Pancreas (tissue), 10 donors: ENCODE data around the gene ZFP30. TPM values are rescaled to one million over a fixed set of nuclear protein-coding genes. Genes with fewer than 3 reads are reported as not detected.
A peak's percentile ranks its signal among the peaks of the same experiment; 100 is the strongest.

ENCODE experiments used
- ATAC-seq, 4 donors: fragments of 200-7000 bp; cut with Tn5 transposase; one replicate each; pipeline versions ENCODE4 v1.8.0 to v1.9.1; 2020; ENCODE audit warnings: mild to moderate bottlenecking in 4 of 4, moderate library complexity in 4 of 4
- DNase-seq, 6 donors: peaks; one replicate each; pipeline ENCODE4 v3.0.0-alpha.2; 2020
- FAIRE-seq: peaks from 2 replicates; lab custom pipeline; 2012; peaks lifted over from hg19 to GRCh38; lab: Jason Lieb, UNC
- H3K27ac ChIP-seq, 4 donors: fragments of 200-600 bp; sonication (generic); 1 replicate in 3 of 4; 2 replicates in 1 of 4; pipeline versions ENCODE4 v1.5.0 to v1.8.0; 2020
- H3K27me3 ChIP-seq, 4 donors: fragments of 200-600 bp; one replicate each; pipeline ENCODE4 v1.8.0; 2021
- H3K36me3 ChIP-seq, 3 donors: fragments of 200-600 bp; sonication (generic) in 1 of 3; one replicate each; pipeline versions ENCODE4 v1.5.0 to v1.8.0; 2020 to 2021
- H3K4me1 ChIP-seq, 3 donors: fragments of 200-600 bp; one replicate each; pipeline ENCODE4 v1.8.0; 2021
- H3K4me3 ChIP-seq, 4 donors: fragments of 200-600 bp; sonication (generic) in 2 of 4; one replicate each; pipeline versions ENCODE4 v1.5.0 to v1.8.0; 2020 to 2021
- H3K9me3 ChIP-seq, 4 donors: fragments of 200-600 bp; one replicate each; pipeline ENCODE4 v1.8.0; 2021
- WGBS, 2 donors: extraction: QIAGEN DNeasy Blood & Tissue Kit; methylation state at CpG; one replicate each; pipeline ENCODE4 v1.1.7; 2013; 5-methylcytosine and 5-hydroxymethylcytosine counted together
- intact Hi-C, 3 donors: fragments of 100-400 bp; cut with DNase I; formaldehyde crosslinking; loops; one replicate each; pipeline versions ENCODE4 v1.11.1 to v1.14.2; 2022
- polyA plus RNA-seq, 2 donors: library from polyadenylated mRNA; stranded (reverse); fragments of 200-250 nt; gene quantifications; one replicate each; pipeline ENCODE4 v1.2.3, GENCODE V29; 2013
- total RNA-seq, 6 donors: library from RNA; stranded (reverse); fragmentation: NEBNext Ultra II Directional in 4 of 6; extraction: Animal tissue kit (Norgen Biotek cat#: 25700) in 4 of 6; gene quantifications; one replicate each; pipeline versions ENCODE4 v1.2.1 to v1.2.4, GENCODE V29; 2021 to 2023
- TF ChIP-seq, protein P1 (sequence below), 4 donors: fragments of 200-600 bp; sonication (generic) in 3 of 4; IDR thresholded peaks; one replicate each; pipeline versions ENCODE4 v1.5.0 to v1.8.0; 2021; ENCODE audit warnings: antibody characterized with exemption in 4 of 4
- donor health status: healthy with polysubstance abuse.
- donor health status: DM: no; HTN: no; CAD: no; lungs with moderate emphysema.
- donor health status: DM: no; HTN: no; CAD: no.
- donor health status: control.
- donor health status: control.
- donor health status: Bipolar disorder and iron deficiency.
- donor health status: DM: yes; HTN: yes; CAD: no.
- donor health status: DM: no; HTN: no; CAD: no.
- donor health status: DM: no; HTN: no; CAD: no.
- donor health status: DM: yes; HTN: yes; CAD: no.

The ZFP30 gene
- total and polyA plus RNA-seq, 8 donors = 2.6 to 8.2 (median 3.3) TPM

DNA sequence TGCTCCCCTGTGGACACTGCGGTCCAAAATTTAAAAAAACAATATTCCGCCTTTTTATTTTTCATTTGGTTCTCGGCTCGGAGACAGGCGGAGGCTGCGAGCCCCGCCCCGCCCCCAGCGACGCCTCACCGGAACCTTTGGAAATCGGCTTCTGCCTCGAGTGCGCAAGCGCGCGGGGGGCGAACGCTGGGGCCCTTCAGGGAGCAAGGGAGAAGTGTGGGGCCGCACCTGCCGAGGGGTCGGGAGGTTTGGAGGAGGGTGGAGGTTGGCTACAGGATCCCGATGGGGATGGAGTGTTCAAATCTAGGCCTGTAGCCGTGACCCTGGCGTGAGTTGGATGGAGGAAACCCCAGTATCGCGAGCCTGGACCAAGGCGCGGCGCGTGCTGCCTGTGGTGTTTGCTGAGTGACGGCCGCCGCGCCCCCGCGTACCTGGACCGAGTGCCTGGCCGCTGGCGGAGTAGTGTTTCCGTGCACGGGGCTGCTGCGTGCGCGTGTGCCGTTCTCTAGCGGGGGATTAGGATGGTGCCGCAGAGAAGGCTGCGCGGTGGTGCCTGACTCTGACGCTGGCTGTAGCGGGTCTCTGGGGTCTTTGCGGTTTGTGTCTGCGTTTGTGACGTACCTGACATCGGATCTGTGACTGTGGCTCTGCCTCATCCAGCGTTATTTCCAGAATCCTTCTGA lies 565 bp upstream of the ZFP30 start:
- Histone ChIP-seq H3K4me1 (peaks cover 3 to 12% (median 8%) of the 10 kb centered on the region in 3 donors), H3K4me3 (peak overlapping the region; percentile 39 to 76 (median 69)), H3K27me3 (no peaks in the 10 kb centered on the region), H3K36me3 (no peaks in the 10 kb centered on the region), H3K27ac (peak overlapping the region; percentile 62 to 90 (median 83)), H3K9me3 (no peaks in the 10 kb centered on the region)
- FAIRE-seq = no peak
- intact Hi-C loops = no loop called here
- DNase-seq = peak; percentile 74 to 91 (median 86)
- TF ChIP-seq, protein P1, sequence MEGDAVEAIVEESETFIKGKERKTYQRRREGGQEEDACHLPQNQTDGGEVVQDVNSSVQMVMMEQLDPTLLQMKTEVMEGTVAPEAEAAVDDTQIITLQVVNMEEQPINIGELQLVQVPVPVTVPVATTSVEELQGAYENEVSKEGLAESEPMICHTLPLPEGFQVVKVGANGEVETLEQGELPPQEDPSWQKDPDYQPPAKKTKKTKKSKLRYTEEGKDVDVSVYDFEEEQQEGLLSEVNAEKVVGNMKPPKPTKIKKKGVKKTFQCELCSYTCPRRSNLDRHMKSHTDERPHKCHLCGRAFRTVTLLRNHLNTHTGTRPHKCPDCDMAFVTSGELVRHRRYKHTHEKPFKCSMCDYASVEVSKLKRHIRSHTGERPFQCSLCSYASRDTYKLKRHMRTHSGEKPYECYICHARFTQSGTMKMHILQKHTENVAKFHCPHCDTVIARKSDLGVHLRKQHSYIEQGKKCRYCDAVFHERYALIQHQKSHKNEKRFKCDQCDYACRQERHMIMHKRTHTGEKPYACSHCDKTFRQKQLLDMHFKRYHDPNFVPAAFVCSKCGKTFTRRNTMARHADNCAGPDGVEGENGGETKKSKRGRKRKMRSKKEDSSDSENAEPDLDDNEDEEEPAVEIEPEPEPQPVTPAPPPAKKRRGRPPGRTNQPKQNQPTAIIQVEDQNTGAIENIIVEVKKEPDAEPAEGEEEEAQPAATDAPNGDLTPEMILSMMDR (IDR thresholded peaks at IDR 0.05) = no peak
- 0 to 1% methylated on average over 54 to 57 of the region's 57 CpGs for WGBS, 2 donors
- peak; percentile 83 to 91 (median 84) for ATAC-seq

DNA sequence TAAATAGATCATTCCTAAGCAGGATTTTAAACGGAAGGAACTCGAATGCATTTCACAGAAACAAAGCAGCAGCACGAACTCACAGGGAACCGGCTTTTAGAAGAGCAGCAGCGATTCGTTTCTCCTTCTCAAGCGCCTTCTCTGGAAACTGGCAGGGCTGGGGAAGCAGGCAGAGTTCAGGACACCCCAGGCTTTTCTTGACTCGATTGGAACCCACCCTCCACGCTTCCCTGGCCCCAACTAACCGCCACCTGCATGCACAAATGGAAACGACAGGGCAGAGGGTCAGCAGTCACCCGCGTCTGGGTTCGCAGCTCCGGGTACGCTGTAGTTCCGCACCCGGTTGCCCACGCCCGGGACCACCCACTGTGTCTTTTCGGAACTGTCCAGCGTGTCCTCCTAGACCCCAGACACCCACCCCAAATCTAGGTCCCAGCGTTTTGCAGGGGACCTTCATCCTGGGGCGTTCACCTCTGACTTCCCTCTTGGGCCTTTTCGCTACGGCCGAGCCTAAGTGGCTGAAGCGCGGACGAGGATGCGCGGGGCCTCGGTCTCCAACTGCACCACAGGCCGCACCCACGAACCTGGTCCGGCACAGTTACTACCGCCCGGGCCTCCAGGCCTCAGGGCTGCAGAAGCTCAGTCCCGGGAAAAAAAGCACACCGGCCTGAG lies 500 bp downstream of the ZFP30 start:
- TF ChIP-seq, protein P1 (IDR thresholded peaks at IDR 0.05) = no peak
- no peaks in the 10 kb centered on the region for H3K9me3 ChIP-seq
- peak overlapping the region; percentile 39 to 76 (median 69) for H3K4me3 ChIP-seq
- no peaks in the 10 kb centered on the region for H3K36me3 ChIP-seq
- peak overlapping the region; percentile 62 to 90 (median 83) for H3K27ac ChIP-seq
- FAIRE-seq (no peak), ATAC-seq (peak; percentile 62 to 76 (median 66)), DNase-seq (peak in 4 of 6 donors; percentile 16 to 71 (median 30))
- peaks cover 3 to 12% (median 8%) of the 10 kb centered on the region in 3 donors for H3K4me1 ChIP-seq
- intact Hi-C loops = no loop called here
- H3K27me3 ChIP-seq = no peaks in the 10 kb centered on the region
- 0 to 1% methylated on average over 40 of the region's 40 CpGs for WGBS, 2 donors

DNA sequence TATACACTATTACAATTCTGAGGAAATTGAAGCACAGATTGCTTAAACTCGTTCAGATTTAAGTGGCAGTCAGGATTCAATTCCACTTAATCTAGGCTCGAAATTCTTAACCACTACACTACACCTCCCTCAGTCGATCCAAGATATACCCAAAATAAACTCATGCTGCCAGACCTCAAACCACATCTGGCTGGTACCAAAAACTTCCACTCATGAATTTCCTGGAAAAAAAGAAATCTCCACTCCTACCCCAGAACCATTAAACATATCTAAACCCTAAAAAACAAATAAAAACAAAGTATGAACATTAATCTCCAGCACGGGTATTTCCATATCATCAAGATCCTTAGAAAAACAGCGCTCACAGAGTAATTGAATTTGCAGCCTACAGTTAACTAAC lies 1.1 kb downstream of the ZFP30 start:
- peak in 1 of 4 donors; percentile 1 for ATAC-seq
- TF ChIP-seq, protein P1 (IDR thresholded peaks at IDR 0.05) = no peak
- intact Hi-C loops = no loop called here
- WGBS, 2 donors = 2 to 3% methylated on average over 5 of the region's 5 CpGs
- Histone ChIP-seq H3K36me3 (no peaks in the 10 kb centered on the region), H3K4me1 (peaks cover 3 to 12% (median 8%) of the 10 kb centered on the region in 3 donors), H3K9me3 (no peaks in the 10 kb centered on the region), H3K4me3 (peak overlapping the region; percentile 39 to 76 (median 69)), H3K27ac (peak overlapping the region in 2 of 4 donors; percentile 83 to 90), H3K27me3 (no peaks in the 10 kb centered on the region)
- no peak for FAIRE-seq
- no peak for DNase-seq

DNA sequence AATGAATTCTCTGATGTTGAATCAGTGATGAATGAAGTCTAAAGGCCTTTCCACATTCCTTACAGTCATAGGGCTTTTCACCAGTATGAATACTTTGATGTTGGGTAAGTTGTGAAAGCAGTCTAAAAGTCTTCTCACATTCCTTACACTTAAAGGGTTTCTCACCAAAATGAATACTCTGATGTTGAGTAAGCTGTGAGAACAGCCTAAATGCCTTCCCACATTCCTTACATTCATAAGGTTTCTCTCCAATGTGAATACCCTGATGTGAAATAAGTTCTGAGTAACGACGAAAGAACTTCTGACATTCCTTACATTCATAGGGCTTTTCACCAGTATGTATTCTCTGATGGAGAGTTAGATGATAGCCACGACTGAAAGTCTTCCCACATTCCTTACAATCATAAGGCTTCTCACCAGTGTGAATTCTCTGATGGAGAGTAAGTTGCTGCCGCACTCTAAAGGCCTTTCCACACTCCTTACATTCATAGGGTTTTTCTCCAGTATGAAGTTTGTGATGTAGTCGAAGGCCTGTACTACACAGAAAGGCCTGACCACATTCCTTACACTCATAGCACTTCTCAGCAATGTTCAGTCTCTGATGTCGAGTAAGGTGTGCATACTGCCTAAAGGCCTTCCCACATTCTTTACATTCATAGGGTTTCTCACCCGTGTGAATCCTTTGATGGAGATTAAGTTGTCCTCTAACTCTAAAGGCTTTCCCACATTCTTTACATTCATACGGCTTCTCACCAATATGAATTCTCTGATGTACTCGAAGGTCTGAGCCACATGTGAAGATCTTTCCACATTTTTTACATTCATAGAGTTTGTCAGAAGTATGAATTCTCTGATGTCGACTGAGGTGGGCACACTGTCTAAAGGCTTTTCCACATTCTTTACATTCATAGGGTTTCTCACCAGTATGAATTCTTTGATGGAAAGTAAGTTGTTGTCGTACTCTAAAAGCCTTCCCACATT lies 19.9 kb downstream of the ZFP30 start:
- FAIRE-seq = no peak

More for the DNA sequence above, 19.9 kb downstream of the ZFP30 start:
- peaks cover 0 to 13% (median 9%) of the 10 kb centered on the region in 4 donors for H3K9me3 ChIP-seq
- no peaks in the 10 kb centered on the region for H3K4me1 ChIP-seq
- no peaks in the 10 kb centered on the region for H3K27me3 ChIP-seq
- no peak overlapping the region for H3K27ac ChIP-seq
- ATAC-seq (no peak), DNase-seq (no peak)
- intact Hi-C loops = no loop called here
- 96 to 97% methylated on average over 11 of the region's 11 CpGs for WGBS, 2 donors
- no peak overlapping the region for H3K4me3 ChIP-seq
- TF ChIP-seq, protein P1 (IDR thresholded peaks at IDR 0.05) = no peak
- H3K36me3 ChIP-seq = peaks cover 0 to 11% (median 5%) of the 10 kb centered on the region in 3 donors
